ENCODE results near the gene UBE2K. TPM values are rescaled to one million over a fixed set of nuclear protein-coding genes. Genes with fewer than 3 reads are reported as not detected.

The UBE2K gene
- total and polyA plus RNA-seq, 2 of the 13 experiments (the other 11 are each of a cell fraction or from before 2014, with no cell fraction given): 36.2 to 81.0 TPM

- in situ Hi-C loops (cut with HindIII; ENCODE audit: extremely low pct_ligation_motif_present, low pct_unique_long_range_greater_than_20kb): no loop called here
- Histone ChIP-seq H3K27me3 (ENCODE audit: control insufficient read depth in 1 of 2, insufficient read depth in 2 of 2, low read length in 2 of 2) (no peaks in the 10 kb centered on the region), H3K4me3 (replicated peaks in 1 of 3; ENCODE audit: insufficient read depth in 1 of 3, low read depth in 2 of 3, low read length in 3 of 3) (no peak overlapping the region), H2AFZ (ENCODE audit: low read length) (no peak overlapping the region), H3K4me2 (ENCODE audit: low read depth, low read length) (no peak overlapping the region), H3K79me2 (ENCODE audit: insufficient read depth, low read length) (no peaks in the 10 kb centered on the region), H3K9ac (ENCODE audit: insufficient read depth, low read depth, low read length) (no peak overlapping the region), H3K4me1 (ENCODE audit: insufficient read depth, low read length) (peaks cover 20% of the 10 kb centered on the region), H3K9me3 (ENCODE audit: low read length) (no peaks in the 10 kb centered on the region), H3K36me3 (replicated peaks in 1 of 2; ENCODE audit: control insufficient read depth in 1 of 2, insufficient read depth in 2 of 2, low read length in 2 of 2) (peaks cover 0 to 3% of the 10 kb centered on the region in 2 experiments; a peak in 3 of 5 replicates), H3K27ac (ENCODE audit: extremely low read length, insufficient read depth, low read length) (no peak overlapping the region), H4K20me1 (ENCODE audit: insufficient read depth, low read length) (no peaks in the 10 kb centered on the region)
- ChIA-PET CTCF (ENCODE audit: low intra/inter-chr PET ratio, low total read pairs) (no interaction called here), POLR2A (interaction anchor here (1.2 kb wide), 1 partner anchor 9 kb away, joined by 3 read pairs; no protein-coding TSS in a partner anchor)
- intact Hi-C loops (cut with micrococcal nuclease; ENCODE audit: unreplicated experiment): no loop called here
- BruUV-seq (replicated peaks): no TSS peak
- no peak for DNase-seq (ENCODE audit: low spot score)
- FAIRE-seq: no peak
- no peak for ATAC-seq
- 90% methylated on average over 5 of the region's 5 CpGs for WGBS (ENCODE audit: low lambda C conversion rate)
- TF ChIP-seq SOX5 (CRISPR knock-in tag; IDR thresholded peaks at IDR 0.05; ENCODE audit: borderline replicate concordance) (no peak), HOXA7 (CRISPR knock-in tag; IDR thresholded peaks at IDR 0.05) (no peak), AKNA (CRISPR knock-in tag; IDR thresholded peaks at IDR 0.05; ENCODE audit: borderline replicate concordance) (no peak), HHEX (CRISPR knock-in tag; IDR thresholded peaks at IDR 0.05) (no peak), HOXD1 (CRISPR knock-in tag; IDR thresholded peaks at IDR 0.05) (no peak), ZNF839 (CRISPR knock-in tag; IDR thresholded peaks at IDR 0.05; ENCODE audit: borderline replicate concordance) (no peak), HNRNPUL1 (IDR thresholded peaks at IDR 0.05; ENCODE audit: low read depth, low read length) (no peak), TAF15 (IDR thresholded peaks at IDR 0.05; ENCODE audit: low read depth, low read length, poor library complexity, severe bottlenecking) (no peak), SKI (IDR thresholded peaks at IDR 0.05; ENCODE audit: partially characterized antibody) (no peak), ZNF142 (CRISPR knock-in tag; IDR thresholded peaks at IDR 0.05) (no peak), SRY (CRISPR knock-in tag; IDR thresholded peaks at IDR 0.05) (no peak), TRIM22 (IDR thresholded peaks at IDR 0.05) (no peak)
Observed at GRCh38 chr4:39820186-39820585, 122.2 kb downstream of the UBE2K start.

All from HepG2 (cell line).